Chondrocyte (in vitro differentiated cells): ENCODE results near the gene NR3C2. TPM values are rescaled to one million over a fixed set of nuclear protein-coding genes. Genes with fewer than 3 reads are reported as not detected.

ENCODE experiments used
- DNase-seq: peaks from one replicate; pipeline ENCODE4 v3.0.0; 2021; ENCODE audit warnings: mixed read lengths, low spot score
- H3K27ac Mint-ChIP-seq: one replicate; pipeline ENCODE4 v1.8.0; 2021; ENCODE audit warnings: mild to moderate bottlenecking, moderate library complexity, mixed read lengths; ENCODE audit not compliant: unreplicated experiment
- H3K27me3 Mint-ChIP-seq: 2 replicates; pipeline ENCODE4 v1.8.0; 2021; ENCODE audit warnings: low read depth, mixed read lengths
- H3K36me3 Mint-ChIP-seq: 2 replicates; pipeline ENCODE4 v1.8.0; 2021; ENCODE audit warnings: low read depth, mixed read lengths
- H3K4me1 Mint-ChIP-seq: 2 replicates; pipeline ENCODE4 v1.8.0; 2021; ENCODE audit warnings: low read depth, mild to moderate bottlenecking, mixed read lengths
- H3K4me3 Mint-ChIP-seq: one replicate; pipeline ENCODE4 v1.8.0; 2021; ENCODE audit warnings: mild to moderate bottlenecking, moderate library complexity, mixed read lengths; ENCODE audit not compliant: unreplicated experiment
- H3K9me3 Mint-ChIP-seq: 2 replicates; pipeline ENCODE4 v1.8.0; 2021; ENCODE audit warnings: low read depth, mixed read lengths
- CTCF ChIP-seq: fragments of 200-600 bp; sonication (generic); IDR thresholded peaks from 2 replicates; pipeline ENCODE4 v1.5.0; 2021; ENCODE audit warnings: antibody characterized with exemption, mild to moderate bottlenecking, moderate library complexity
- total RNA-seq: library from RNA; stranded (reverse); gene quantifications from 3 replicates; pipeline ENCODE4 v1.2.1, GENCODE V29; 2021

The NR3C2 gene
- total RNA-seq, 1 donor from 2014 or later = 0.20 TPM

GRCh38 chr4:148077581-148077980, 364.6 kb downstream of the NR3C2 start:
- Mint-ChIP-seq H3K4me1 (peaks cover 8% of the 10 kb centered on the region), H3K27me3 (no peaks in the 10 kb centered on the region), H3K27ac (no peak overlapping the region), H3K36me3 (peaks cover 70% of the 10 kb centered on the region), H3K4me3 (no peak overlapping the region), H3K9me3 (peaks cover 12% of the 10 kb centered on the region)
- no peak for DNase-seq
- no peak for TF ChIP-seq CTCF

- H3K36me3 Mint-ChIP-seq = peaks cover 68% of the 10 kb centered on the region
Observed at GRCh38 chr4:148076964-148077363, 365.2 kb downstream of the NR3C2 start.

GRCh38 chr4:148075438-148075837, 366.8 kb downstream of the NR3C2 start:
- no peaks in the 10 kb centered on the region for H3K27me3 Mint-ChIP-seq
- TF ChIP-seq CTCF = no peak
- peaks cover 60% of the 10 kb centered on the region for H3K36me3 Mint-ChIP-seq
- H3K27ac Mint-ChIP-seq = no peak overlapping the region
- H3K4me1 Mint-ChIP-seq = peaks cover 16% of the 10 kb centered on the region
- DNase-seq = no peak
- H3K9me3 Mint-ChIP-seq = peaks cover 12% of the 10 kb centered on the region
- H3K4me3 Mint-ChIP-seq = no peak overlapping the region

More at GRCh38 chr4:148076964-148077363, 365.2 kb downstream of the NR3C2 start:
- Mint-ChIP-seq H3K4me1 (peaks cover 8% of the 10 kb centered on the region), H3K9me3 (peaks cover 12% of the 10 kb centered on the region), H3K27me3 (no peaks in the 10 kb centered on the region), H3K4me3 (no peak overlapping the region), H3K27ac (no peak overlapping the region)
- DNase-seq = no peak
- TF ChIP-seq CTCF = no peak

GRCh38 chr4:148074462-148074861, 367.8 kb downstream of the NR3C2 start:
- no peak for DNase-seq
- H3K36me3 Mint-ChIP-seq = peaks cover 51% of the 10 kb centered on the region
- H3K27me3 Mint-ChIP-seq = no peaks in the 10 kb centered on the region

GRCh38 chr4:148073349-148073748, 368.9 kb downstream of the NR3C2 start:
- Mint-ChIP-seq H3K27me3 (no peaks in the 10 kb centered on the region), H3K36me3 (peaks cover 55% of the 10 kb centered on the region), H3K27ac (no peak overlapping the region)

More at GRCh38 chr4:148074462-148074861, 367.8 kb downstream of the NR3C2 start:
- TF ChIP-seq CTCF = no peak
- Mint-ChIP-seq H3K27ac (peak overlapping the region; percentile 28), H3K4me3 (no peak overlapping the region), H3K4me1 (peaks cover 24% of the 10 kb centered on the region), H3K9me3 (peaks cover 12% of the 10 kb centered on the region)

More at GRCh38 chr4:148073349-148073748, 368.9 kb downstream of the NR3C2 start:
- no peak for TF ChIP-seq CTCF
- no peak overlapping the region for H3K4me3 Mint-ChIP-seq
- peaks cover 12% of the 10 kb centered on the region for H3K9me3 Mint-ChIP-seq
- DNase-seq = no peak
- H3K4me1 Mint-ChIP-seq = peaks cover 33% of the 10 kb centered on the region
